ENCODE results near the gene MRO. TPM values are rescaled to one million over a fixed set of nuclear protein-coding genes. Genes with fewer than 3 reads are reported as not detected.

The MRO gene
- total and polyA plus RNA-seq, 7 donors = 0.11 to 1.7 (median 0.82) TPM

DNA sequence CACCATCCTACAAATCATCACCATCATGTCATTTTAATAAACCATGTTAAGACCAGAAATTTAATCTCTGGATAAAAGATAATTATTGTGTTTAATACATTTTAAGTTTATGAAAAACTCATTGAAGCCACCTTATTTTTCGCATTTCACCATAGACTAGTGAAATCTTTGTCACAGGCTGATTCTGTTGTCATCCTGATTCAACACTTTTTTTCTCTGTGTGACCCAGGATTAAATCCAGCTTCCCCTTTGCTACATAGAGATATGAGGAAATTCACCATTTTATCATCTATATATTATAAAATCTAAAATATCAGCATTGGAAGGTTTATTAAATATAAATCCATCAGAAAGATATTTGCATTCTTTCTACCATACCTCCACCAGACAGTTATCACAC, 29.2 kb upstream of the MRO start:
- H3K27me3 ChIP-seq (ENCODE audit: insufficient read depth in 3 of 3, low read length in 2 of 3) = no peaks in the 10 kb centered on the region
- intact Hi-C loops (cut with DNase I) = no loop called here
- peaks cover 12% of the 10 kb centered on the region for H3K4me1 ChIP-seq
- H3K9me3 ChIP-seq = no peaks in the 10 kb centered on the region
- 93 to 98% (median 97%) methylated on average over 1 of the region's 1 CpG for WGBS, 3 donors
- no peak overlapping the region for H3K27ac ChIP-seq
- no peak for DNase-seq
- H3K36me3 ChIP-seq (ENCODE audit: insufficient read depth in 1 of 2, low read depth in 1 of 2) = no peaks in the 10 kb centered on the region
- ATAC-seq = no peak
- TF ChIP-seq, protein P1, sequence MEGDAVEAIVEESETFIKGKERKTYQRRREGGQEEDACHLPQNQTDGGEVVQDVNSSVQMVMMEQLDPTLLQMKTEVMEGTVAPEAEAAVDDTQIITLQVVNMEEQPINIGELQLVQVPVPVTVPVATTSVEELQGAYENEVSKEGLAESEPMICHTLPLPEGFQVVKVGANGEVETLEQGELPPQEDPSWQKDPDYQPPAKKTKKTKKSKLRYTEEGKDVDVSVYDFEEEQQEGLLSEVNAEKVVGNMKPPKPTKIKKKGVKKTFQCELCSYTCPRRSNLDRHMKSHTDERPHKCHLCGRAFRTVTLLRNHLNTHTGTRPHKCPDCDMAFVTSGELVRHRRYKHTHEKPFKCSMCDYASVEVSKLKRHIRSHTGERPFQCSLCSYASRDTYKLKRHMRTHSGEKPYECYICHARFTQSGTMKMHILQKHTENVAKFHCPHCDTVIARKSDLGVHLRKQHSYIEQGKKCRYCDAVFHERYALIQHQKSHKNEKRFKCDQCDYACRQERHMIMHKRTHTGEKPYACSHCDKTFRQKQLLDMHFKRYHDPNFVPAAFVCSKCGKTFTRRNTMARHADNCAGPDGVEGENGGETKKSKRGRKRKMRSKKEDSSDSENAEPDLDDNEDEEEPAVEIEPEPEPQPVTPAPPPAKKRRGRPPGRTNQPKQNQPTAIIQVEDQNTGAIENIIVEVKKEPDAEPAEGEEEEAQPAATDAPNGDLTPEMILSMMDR (IDR thresholded peaks at IDR 0.05) = no peak
- H3K4me3 ChIP-seq = no peak overlapping the region

DNA sequence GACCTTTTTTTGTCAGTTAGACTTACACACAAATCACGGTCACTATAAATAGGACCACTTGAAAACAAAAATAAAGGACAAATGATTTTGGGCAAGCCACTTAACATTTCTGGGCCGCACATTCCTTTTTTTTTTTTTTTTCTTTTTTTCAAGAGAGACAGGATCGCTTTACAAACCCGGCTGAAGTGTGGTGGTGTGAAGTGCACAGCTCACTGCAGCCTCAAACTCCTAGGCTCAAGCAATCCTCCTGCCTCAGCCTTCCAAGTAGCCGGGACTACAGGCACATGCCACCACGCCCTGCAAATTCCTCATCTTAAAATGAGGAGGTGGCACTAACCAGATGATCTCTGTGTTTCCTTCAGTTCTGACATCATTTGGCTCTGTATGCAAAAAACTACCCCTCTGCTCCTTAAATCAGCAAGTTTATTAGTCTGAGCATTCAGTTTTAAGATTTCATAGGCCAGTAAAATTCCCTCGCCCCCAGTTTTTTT, 28.3 kb upstream of the MRO start:
- no peak overlapping the region for H3K4me3 ChIP-seq
- DNase-seq = no peak
- H3K27ac ChIP-seq = no peak overlapping the region
- 58 to 70% (median 63%) methylated on average over 7 of the region's 7 CpGs for WGBS, 3 donors
- H3K27me3 ChIP-seq (ENCODE audit: insufficient read depth in 3 of 3, low read length in 2 of 3) = no peaks in the 10 kb centered on the region
- no peak for ATAC-seq
- H3K36me3 ChIP-seq (ENCODE audit: insufficient read depth in 1 of 2, low read depth in 1 of 2) = no peaks in the 10 kb centered on the region
- no peaks in the 10 kb centered on the region for H3K9me3 ChIP-seq
- TF ChIP-seq, protein P1 (IDR thresholded peaks at IDR 0.05) = no peak
- intact Hi-C loops (cut with DNase I) = no loop called here
- peaks cover 12% of the 10 kb centered on the region for H3K4me1 ChIP-seq

DNA sequence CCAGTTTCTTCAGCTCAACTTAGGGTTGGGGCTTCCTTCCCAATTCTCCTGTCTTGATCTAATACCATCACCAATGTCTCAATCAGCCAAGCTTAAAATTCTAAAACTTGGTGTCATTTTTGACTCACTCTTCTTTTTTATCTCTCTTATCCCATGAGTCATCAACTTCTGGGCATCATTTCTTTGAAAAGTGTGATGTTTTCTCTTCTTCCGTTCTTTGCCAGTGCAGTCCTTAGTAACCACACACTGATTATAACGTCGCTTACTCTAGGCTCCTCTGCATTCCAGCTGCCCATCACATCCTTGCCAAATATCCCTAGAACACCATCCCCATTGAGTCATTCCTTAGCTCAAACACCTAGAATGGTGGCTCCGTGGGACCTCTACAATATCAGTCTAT, 27.4 kb upstream of the MRO start:
- DNase-seq = no peak
- Histone ChIP-seq H3K36me3 (ENCODE audit: insufficient read depth in 1 of 2, low read depth in 1 of 2) (no peaks in the 10 kb centered on the region), H3K27me3 (ENCODE audit: insufficient read depth in 3 of 3, low read length in 2 of 3) (no peaks in the 10 kb centered on the region), H3K9me3 (no peaks in the 10 kb centered on the region), H3K4me1 (peaks cover 12% of the 10 kb centered on the region), H3K27ac (no peak overlapping the region), H3K4me3 (no peak overlapping the region)
- TF ChIP-seq, protein P1 (IDR thresholded peaks at IDR 0.05) = no peak
- 71 to 82% (median 76%) methylated on average over 4 of the region's 4 CpGs for WGBS, 3 donors
- intact Hi-C loops (cut with DNase I) = no loop called here
- ATAC-seq = no peak

DNA sequence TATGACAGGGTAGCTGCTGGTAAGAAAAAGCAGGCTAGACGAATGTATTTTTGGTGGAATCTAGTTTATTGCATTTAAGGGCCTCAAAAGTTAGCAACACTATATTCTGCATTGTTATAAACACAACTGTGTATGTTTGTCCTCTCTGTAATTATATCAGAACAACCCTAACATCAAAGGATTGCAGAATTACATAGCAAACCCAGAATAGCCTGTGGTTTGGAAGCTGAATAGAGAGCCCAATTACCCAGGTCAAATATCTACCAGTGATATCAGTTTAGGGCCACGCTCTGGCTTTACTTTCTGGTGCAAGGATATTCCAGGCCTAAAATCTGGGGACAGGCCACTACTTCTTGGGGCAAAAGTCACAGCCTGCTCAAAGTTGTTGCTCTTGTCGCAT, 25.1 kb upstream of the MRO start:
- ATAC-seq (peak; percentile 84 to 89 (median 84)), DNase-seq (no peak)
- Histone ChIP-seq H3K4me1 (peaks cover 12% of the 10 kb centered on the region), H3K36me3 (ENCODE audit: insufficient read depth in 1 of 2, low read depth in 1 of 2) (no peaks in the 10 kb centered on the region), H3K27ac (peak overlapping the region; percentile 27), H3K27me3 (ENCODE audit: insufficient read depth in 3 of 3, low read length in 2 of 3) (no peaks in the 10 kb centered on the region), H3K4me3 (no peak overlapping the region), H3K9me3 (no peaks in the 10 kb centered on the region)
- intact Hi-C loops (cut with DNase I) = no loop called here
- TF ChIP-seq, protein P1 (IDR thresholded peaks at IDR 0.05) = no peak
- 57 to 77% (median 60%) methylated on average over 3 of the region's 3 CpGs for WGBS, 3 donors

DNA sequence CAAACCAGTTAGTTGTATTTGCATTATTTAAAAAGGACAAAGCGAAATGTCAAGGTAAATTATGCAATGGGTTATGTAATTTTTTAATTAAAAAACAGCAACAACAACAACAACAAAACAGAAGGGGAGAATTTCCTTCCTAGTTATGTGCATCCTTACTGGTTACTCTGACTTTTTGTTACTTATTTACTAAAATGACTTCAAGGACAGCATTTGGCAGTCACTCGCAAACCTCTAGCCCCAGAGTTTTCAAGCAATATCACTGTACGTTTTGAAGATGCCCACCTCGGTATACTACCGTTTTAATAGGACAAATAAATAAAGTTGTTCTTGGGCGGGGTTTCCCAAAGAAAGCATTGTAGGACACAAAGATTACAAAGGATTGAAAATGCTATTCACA, 24.7 kb upstream of the MRO start:
- ATAC-seq (no peak), DNase-seq (no peak)
- TF ChIP-seq, protein P1 (IDR thresholded peaks at IDR 0.05) = no peak
- H3K27me3 ChIP-seq (ENCODE audit: insufficient read depth in 3 of 3, low read length in 2 of 3) = no peaks in the 10 kb centered on the region
- H3K36me3 ChIP-seq (ENCODE audit: insufficient read depth in 1 of 2, low read depth in 1 of 2) = no peaks in the 10 kb centered on the region
- 69 to 82% (median 77%) methylated on average over 6 of the region's 6 CpGs for WGBS, 3 donors
- intact Hi-C loops (cut with DNase I) = no loop called here
- H3K4me1 ChIP-seq = peaks cover 12% of the 10 kb centered on the region
- no peak overlapping the region for H3K4me3 ChIP-seq
- H3K9me3 ChIP-seq = no peaks in the 10 kb centered on the region
- peak overlapping the region; percentile 27 for H3K27ac ChIP-seq

All from psoas muscle (tissue), 8 donors.